OCI-LY7 (cell line): ENCODE measurements around the gene ATP5F1B.

ENCODE experiments used
- EZH2phosphoT487 ChIP-seq: fragments of 200-600 bp; sonication (generic); IDR thresholded peaks from 2 replicates; pipeline ENCODE4 v1.6.1; 2018; ENCODE audit warnings: low read depth, borderline replicate concordance, mild to moderate bottlenecking, mixed run types, antibody characterized with exemption, low read length, moderate library complexity, mixed read lengths
- TF ChIP-seq, protein P1 (sequence below): fragments of 200-600 bp; sonication (generic); conservative IDR thresholded peaks from 2 replicates; pipeline ENCODE4 v1.5.1; 2014; ENCODE audit warnings: mild to moderate bottlenecking, antibody characterized with exemption, low read length, moderate library complexity, mixed read lengths

DNA sequence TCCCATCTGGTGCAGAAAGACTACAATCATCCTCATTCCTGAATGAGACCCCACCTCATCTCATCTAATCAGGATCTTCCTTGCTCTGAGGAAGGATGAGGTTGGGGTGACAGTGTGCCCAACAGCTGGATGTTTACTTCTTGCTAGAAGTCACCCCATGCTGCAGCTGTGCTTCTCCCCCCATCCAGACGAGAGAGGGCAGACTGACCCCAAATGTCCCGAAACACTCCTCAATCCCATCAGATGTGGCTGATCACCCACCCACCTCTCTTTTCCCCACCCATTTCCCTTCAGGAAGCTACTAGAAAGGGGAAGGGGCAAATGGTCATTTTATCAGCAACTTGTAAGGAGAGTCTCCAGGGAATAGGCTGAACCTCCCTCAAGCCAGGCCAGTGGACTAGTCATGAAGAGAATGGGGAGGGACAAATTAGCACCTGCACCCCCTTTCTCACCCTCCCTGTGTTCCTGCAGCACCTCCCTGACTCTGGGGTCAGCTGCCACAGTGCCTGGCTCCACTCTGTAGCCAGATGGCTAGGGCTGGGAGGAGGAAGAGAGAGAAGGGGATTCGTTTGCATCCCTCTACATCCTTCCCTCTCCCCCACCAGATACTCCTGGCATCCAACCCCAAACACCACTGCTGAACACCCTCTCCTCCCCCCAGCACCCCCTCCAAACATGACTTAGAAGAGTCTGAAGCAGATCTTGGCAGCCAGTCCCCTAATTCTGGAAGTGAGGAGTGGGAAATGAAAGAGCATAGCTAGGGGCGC is 12.9 kb downstream of the ATP5F1B start:
- TF ChIP-seq, protein P1, sequence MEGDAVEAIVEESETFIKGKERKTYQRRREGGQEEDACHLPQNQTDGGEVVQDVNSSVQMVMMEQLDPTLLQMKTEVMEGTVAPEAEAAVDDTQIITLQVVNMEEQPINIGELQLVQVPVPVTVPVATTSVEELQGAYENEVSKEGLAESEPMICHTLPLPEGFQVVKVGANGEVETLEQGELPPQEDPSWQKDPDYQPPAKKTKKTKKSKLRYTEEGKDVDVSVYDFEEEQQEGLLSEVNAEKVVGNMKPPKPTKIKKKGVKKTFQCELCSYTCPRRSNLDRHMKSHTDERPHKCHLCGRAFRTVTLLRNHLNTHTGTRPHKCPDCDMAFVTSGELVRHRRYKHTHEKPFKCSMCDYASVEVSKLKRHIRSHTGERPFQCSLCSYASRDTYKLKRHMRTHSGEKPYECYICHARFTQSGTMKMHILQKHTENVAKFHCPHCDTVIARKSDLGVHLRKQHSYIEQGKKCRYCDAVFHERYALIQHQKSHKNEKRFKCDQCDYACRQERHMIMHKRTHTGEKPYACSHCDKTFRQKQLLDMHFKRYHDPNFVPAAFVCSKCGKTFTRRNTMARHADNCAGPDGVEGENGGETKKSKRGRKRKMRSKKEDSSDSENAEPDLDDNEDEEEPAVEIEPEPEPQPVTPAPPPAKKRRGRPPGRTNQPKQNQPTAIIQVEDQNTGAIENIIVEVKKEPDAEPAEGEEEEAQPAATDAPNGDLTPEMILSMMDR, result no peak; the same call in 1 of the 2 replicates
- no peak for TF ChIP-seq EZH2phosphoT487
